PFSK-1 (cell line): ENCODE results near the gene ATP2B2.

Experiments
- FOXP2 ChIP-seq: optimal IDR thresholded peaks from 2 replicates; pipeline ENCODE3; 2011; ENCODE audit warnings: borderline replicate concordance, control low read depth, inconsistent platforms; ENCODE audit not compliant: insufficient read depth; ENCODE audit errors: extremely low read length, extremely low read depth
- POLR2AphosphoS5 ChIP-seq: IDR thresholded peaks from 2 replicates; pipeline ENCODE4 v1.6.1; 2012; ENCODE audit warnings: low read depth, mild to moderate bottlenecking, control low read depth, low read length, moderate library complexity
- REST ChIP-seq, 2 experiments: IDR thresholded peaks; 2 replicates each; pipeline versions ENCODE4 v1.6.1 to v1.8.0; 2011 to 2012; ENCODE audit warnings: low read depth in 2 of 2, low read length in 2 of 2, control low read depth in 1 of 2, inconsistent platforms in 1 of 2, mild to moderate bottlenecking in 1 of 2, moderate library complexity in 1 of 2; ENCODE audit not compliant: insufficient read depth in 1 of 2
- SIN3A ChIP-seq: IDR thresholded peaks from 2 replicates; pipeline ENCODE4 v1.6.1; 2012; ENCODE audit warnings: mild to moderate bottlenecking, low read length, moderate library complexity, borderline replicate concordance; ENCODE audit not compliant: insufficient read depth
- TAF1 ChIP-seq: IDR thresholded peaks from 2 replicates; pipeline ENCODE4 v1.6.1; 2012; ENCODE audit warnings: low read length, control low read depth, borderline replicate concordance; ENCODE audit not compliant: insufficient read depth

ATP2B2 gene

GRCh38 chr3:10291641-10292040 is 213.7 kb downstream of the ATP2B2 start:
- TF ChIP-seq TAF1, result no peak

- TF ChIP-seq POLR2AphosphoS5, result no peak
- no peak for TF ChIP-seq SIN3A
- TF ChIP-seq TAF1, result no peak
Observed at GRCh38 chr3:10290481-10291176, 214.8 kb downstream of the ATP2B2 start.

- TF ChIP-seq REST (IDR thresholded peaks at IDR 0.05; ENCODE audit: insufficient read depth in 1 of 2, low read depth in 2 of 2, low read length in 2 of 2), result no peak
- TF ChIP-seq SIN3A, result no peak
- no peak for TF ChIP-seq POLR2AphosphoS5
Observed at GRCh38 chr3:10289787-10290355, 215.5 kb downstream of the ATP2B2 start.

- TF ChIP-seq POLR2AphosphoS5, result no peak
- TF ChIP-seq FOXP2, result no peak
- TF ChIP-seq TAF1, result no peak
- no peak for TF ChIP-seq REST (IDR thresholded peaks at IDR 0.05; ENCODE audit: insufficient read depth in 1 of 2, low read depth in 2 of 2, low read length in 2 of 2)
- no peak for TF ChIP-seq SIN3A
Observed at GRCh38 chr3:10289077-10289476, 216.3 kb downstream of the ATP2B2 start.

DNA sequence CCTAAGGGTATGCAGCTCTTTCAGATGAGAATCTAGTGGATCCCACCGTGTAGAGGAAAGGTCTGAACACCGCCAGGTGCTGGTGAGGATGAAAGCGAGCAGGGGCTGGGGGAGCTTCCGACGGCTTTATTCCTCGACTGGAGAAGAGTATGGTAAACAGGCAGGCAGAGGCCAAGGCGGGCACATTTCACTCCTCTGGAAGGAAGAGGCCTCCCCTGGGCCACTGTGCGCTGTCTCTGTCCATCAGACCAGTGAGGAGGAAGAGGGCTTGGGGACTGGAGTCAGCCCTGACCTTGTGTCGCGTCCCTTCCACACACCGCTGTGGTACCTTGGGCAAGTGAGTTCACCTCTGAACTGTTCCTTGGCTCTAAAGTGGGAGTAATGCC is 216.8 kb downstream of the ATP2B2 start:
- TF ChIP-seq SIN3A, result no peak
- no peak for TF ChIP-seq REST (IDR thresholded peaks at IDR 0.05; ENCODE audit: insufficient read depth in 1 of 2, low read depth in 2 of 2, low read length in 2 of 2)
- no peak for TF ChIP-seq POLR2AphosphoS5
- no peak for TF ChIP-seq FOXP2
- no peak for TF ChIP-seq TAF1

DNA sequence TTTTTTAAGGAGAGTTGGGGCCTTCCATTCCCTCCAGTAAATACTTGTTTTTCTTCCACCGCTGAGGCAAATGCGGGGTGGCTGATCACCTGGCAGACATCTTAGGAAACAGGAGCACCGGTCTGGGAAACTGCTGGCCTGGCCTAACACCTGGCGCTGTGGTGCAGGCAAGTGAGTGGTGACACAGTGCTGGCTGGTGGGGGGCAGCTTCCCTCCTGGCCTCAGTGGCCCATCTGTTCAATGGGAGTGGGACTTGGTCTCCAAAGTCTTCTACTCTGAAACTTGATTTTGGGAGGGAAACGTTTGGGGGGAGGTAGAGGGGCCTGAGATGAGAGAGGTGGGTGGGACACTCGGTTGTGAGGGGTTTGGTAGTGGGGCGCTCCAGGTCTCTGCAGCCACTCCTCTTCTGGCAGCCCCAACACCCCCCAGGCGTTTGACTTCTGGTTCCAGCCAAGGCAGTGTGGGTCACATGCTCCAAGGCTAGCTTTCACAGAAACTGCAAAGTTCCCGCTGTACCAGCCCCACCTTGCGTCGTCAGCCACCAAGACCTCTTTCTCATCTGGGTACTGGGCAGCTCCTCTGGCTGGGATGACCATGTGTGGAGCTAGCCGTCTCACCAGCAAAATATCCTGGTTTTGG is 217.3 kb downstream of the ATP2B2 start:
- TF ChIP-seq POLR2AphosphoS5 (no peak), REST (IDR thresholded peaks at IDR 0.05; ENCODE audit: insufficient read depth in 1 of 2, low read depth in 2 of 2, low read length in 2 of 2) (no peak), FOXP2 (no peak), TAF1 (no peak), SIN3A (no peak)
